Astrocyte of the spinal cord (primary cell): ENCODE results near the gene CHRDL2.
"Not testable (repeated sequence)": the region's sequence is repeated elsewhere in the genome, so short reads cannot be mapped to it uniquely, and the experiment has no call there.

Experiments used
- DNase-seq: peaks from one replicate; pipeline ENCODE4 v3.0.0; 2011; ENCODE audit warnings: low read depth, low spot score
- H3K4me3 ChIP-seq: 2 replicates; pipeline ENCODE4 v1.5.1; 2011; ENCODE audit warnings: low read depth, mild to moderate bottlenecking, low read length, moderate library complexity
- in situ Hi-C: cut with HindIII; loops from 2 replicates; pipeline ENCODE4 v1.10.0; 2017; ENCODE audit warnings: low sequenced_read_pairs
- TF ChIP-seq, protein P1 (sequence below): IDR thresholded peaks from 2 replicates; pipeline ENCODE4 v1.5.1; 2012; ENCODE audit warnings: low read depth, mild to moderate bottlenecking, low read length, inconsistent platforms

The CHRDL2 gene

DNA sequence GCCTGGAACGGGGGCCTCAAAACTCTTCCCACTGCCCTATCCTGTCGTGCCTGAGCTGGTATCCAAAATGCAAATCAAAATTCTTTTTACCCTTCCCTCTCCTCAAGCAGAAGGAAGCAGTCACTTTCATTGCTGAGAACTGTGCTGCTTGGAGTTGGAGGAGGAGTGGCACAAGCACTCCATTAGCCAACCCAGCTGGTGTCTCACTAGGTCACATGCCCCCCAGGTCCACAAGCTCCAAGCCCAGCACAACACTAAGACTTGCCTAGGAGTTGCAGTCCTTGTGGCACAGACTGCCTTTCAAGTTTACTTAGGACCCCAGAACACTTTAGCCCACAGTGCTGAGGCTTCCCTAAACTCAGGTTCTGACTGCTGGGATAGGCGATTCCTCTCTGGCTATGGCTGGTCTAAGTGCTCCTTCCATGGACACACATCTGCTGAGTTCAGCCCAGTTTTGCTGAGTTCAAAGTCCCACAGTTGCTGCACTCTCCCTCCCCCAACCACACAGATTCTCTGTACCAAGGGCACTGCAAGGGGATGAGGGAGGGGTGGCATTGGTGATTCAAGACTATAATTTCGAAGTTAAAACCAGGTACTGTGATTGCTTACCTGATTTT is 68.6 kb downstream of the CHRDL2 start:
- in situ Hi-C loops = no loop called here
- DNase-seq = no peak

DNA sequence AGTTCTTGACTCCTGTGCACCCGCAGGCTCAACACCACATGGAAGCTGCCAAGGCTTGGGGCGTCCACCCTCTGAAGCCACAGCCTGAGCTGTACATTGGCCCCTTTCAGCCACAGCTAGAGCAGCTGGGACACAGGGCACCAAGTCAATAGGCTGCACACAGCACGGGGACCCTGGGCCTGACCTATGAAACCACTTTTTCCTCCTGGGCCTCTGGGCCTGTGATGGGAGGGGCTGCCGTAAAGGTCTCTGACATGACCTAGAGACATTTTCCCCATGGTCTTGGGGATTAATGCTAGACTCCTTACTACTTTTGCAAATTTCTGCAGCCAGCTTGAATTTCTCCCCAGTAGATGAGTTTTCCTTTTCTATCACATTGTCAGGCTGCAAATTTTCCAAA is 72.1 kb downstream of the CHRDL2 start:
- in situ Hi-C loops, DNase-seq, H3K4me3 ChIP-seq: not testable (repeated sequence)

More for the DNA sequence above, 68.6 kb downstream of the CHRDL2 start:
- no peak overlapping the region for H3K4me3 ChIP-seq
- TF ChIP-seq, protein P1, sequence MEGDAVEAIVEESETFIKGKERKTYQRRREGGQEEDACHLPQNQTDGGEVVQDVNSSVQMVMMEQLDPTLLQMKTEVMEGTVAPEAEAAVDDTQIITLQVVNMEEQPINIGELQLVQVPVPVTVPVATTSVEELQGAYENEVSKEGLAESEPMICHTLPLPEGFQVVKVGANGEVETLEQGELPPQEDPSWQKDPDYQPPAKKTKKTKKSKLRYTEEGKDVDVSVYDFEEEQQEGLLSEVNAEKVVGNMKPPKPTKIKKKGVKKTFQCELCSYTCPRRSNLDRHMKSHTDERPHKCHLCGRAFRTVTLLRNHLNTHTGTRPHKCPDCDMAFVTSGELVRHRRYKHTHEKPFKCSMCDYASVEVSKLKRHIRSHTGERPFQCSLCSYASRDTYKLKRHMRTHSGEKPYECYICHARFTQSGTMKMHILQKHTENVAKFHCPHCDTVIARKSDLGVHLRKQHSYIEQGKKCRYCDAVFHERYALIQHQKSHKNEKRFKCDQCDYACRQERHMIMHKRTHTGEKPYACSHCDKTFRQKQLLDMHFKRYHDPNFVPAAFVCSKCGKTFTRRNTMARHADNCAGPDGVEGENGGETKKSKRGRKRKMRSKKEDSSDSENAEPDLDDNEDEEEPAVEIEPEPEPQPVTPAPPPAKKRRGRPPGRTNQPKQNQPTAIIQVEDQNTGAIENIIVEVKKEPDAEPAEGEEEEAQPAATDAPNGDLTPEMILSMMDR = no peak

DNA sequence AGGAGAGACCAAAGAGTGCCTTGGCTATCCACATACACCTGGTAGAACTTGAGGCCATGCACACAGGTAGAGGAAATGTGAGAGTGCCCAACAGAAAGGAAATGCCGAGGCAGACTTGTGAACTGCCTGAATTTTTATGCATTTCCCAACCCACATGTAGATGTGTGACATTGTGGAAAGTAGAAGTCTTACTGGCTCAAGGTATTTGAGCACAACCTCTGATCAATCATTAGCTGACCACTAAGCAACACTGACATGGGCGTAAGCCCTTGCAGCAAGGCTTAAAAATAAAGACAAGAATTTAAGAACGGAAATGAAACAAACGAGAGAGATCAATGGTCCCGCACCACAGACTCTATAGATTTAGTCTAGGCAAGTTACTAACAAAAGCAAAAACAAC is 76.2 kb downstream of the CHRDL2 start:
- no peak overlapping the region for H3K4me3 ChIP-seq
- in situ Hi-C loops = no loop called here
- no peak for DNase-seq
- TF ChIP-seq, protein P1 = no peak

DNA sequence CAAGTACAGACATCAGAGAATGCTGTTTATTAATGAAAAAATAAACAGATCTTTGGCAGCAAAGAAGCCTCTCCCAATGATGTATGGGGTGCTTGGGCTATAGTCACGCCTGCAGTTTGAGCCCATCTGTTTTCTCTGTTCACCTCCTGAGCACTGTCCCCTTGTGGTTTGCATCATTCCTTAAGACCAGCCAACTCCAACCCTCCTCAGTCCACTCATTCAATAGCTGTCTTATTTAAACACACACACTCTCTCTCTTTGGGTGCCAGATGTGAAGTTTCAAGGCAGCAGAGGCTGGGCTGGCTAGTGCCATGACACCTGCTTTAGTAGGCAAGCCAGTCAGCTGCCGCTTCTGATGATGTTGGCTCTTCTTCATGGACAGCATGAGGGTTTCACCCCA is 80.7 kb downstream of the CHRDL2 start:
- in situ Hi-C loops = no loop called here
- H3K4me3 ChIP-seq = no peak overlapping the region
- TF ChIP-seq, protein P1 = no peak
- peak; percentile 33 for DNase-seq

DNA sequence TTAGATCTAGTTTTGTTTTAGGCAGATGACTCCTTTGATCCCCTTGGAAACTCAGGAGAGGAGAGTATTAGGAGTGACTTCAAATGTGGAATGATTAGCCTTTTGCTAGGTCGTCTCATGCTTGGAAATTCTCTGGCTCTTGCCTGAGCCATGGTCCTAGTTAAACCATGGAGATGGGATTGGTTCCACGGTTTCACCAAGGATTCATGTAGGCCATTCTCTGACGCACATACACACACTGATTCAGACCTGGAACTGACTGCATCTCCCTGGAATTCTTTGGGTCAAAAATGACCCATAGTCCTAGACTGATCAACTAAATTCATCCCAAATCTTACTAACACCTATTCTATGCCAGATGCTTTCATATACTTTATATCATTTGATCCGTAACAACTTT is 82.3 kb downstream of the CHRDL2 start:
- no peak for DNase-seq
- no peak overlapping the region for H3K4me3 ChIP-seq
- TF ChIP-seq, protein P1 = no peak
- in situ Hi-C loops = no loop called here

DNA sequence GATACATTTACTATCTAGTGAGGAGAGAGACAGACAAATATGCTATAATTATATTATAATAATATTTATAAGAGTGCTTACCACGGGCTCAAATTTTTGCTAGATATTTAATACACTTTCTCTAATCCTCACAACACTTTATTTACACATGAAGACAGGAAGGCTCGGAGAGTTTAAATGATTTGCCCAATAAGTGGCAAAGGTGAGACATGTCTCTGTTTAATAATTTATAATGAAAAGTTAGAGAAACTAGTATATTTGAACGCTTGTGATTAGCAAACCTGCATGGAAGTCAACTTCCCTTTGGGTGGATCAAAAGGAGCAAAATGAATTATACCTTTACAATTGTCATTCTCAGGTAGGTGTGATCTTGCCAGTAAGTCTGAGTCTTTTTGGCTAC is 83.4 kb downstream of the CHRDL2 start:
- TF ChIP-seq, protein P1 = no peak
- in situ Hi-C loops = no loop called here
- no peak overlapping the region for H3K4me3 ChIP-seq
- no peak for DNase-seq

DNA sequence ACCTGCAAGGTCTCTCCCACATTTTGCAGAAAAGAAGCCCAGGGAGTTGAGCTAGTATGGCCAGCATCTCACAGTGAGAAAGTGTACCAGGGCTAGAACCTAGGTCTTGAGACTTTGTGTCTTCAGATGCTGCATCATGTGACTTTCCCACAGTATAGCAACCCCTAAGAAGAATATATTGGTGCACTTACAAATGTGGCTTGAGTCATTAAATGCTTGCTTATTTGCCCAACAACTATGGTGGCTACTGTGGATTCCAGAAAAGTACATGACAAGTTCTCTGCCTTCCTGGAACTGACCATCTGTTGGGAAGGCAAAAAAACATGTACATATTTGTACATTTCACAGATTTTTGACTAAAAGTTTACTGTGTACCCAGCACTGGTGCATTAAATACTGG is 83.8 kb downstream of the CHRDL2 start:
- DNase-seq = peak; percentile 38
- TF ChIP-seq, protein P1 = no peak
- H3K4me3 ChIP-seq = no peak overlapping the region
- in situ Hi-C loops = no loop called here
